Suprapubic skin (tissue), 3 donors: ENCODE measurements around the gene PLPP7.

Source experiments
- POLR2AphosphoS5 ChIP-seq, 3 donors: sonication (generic); formaldehyde crosslinking; IDR thresholded peaks; one replicate each; pipeline ENCODE4 v1.6.1; 2017; ENCODE audit warnings: antibody characterized with exemption in 3 of 3
- TF ChIP-seq, protein P1 (sequence below), 2 donors: fragments of 200-600 bp in 1 of 2; fragments of 450-650 bp in 1 of 2; sonication (generic) in 1 of 2; IDR thresholded peaks; one replicate each; pipeline ENCODE4 v1.5.1; 2016 to 2019; ENCODE audit warnings: antibody characterized with exemption in 2 of 2, mild to moderate bottlenecking in 1 of 2, moderate library complexity in 1 of 2

GRCh38 chr9:131323629-131324028 lies 34.1 kb downstream of the PLPP7 start:
- TF ChIP-seq, protein P1, sequence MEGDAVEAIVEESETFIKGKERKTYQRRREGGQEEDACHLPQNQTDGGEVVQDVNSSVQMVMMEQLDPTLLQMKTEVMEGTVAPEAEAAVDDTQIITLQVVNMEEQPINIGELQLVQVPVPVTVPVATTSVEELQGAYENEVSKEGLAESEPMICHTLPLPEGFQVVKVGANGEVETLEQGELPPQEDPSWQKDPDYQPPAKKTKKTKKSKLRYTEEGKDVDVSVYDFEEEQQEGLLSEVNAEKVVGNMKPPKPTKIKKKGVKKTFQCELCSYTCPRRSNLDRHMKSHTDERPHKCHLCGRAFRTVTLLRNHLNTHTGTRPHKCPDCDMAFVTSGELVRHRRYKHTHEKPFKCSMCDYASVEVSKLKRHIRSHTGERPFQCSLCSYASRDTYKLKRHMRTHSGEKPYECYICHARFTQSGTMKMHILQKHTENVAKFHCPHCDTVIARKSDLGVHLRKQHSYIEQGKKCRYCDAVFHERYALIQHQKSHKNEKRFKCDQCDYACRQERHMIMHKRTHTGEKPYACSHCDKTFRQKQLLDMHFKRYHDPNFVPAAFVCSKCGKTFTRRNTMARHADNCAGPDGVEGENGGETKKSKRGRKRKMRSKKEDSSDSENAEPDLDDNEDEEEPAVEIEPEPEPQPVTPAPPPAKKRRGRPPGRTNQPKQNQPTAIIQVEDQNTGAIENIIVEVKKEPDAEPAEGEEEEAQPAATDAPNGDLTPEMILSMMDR (IDR thresholded peaks at IDR 0.05) = no peak
- no peak for TF ChIP-seq POLR2AphosphoS5 (IDR thresholded peaks at IDR 0.05)
